HepG2 (cell line): ENCODE measurements around the gene PPFIA3. TPM values are rescaled to one million over a fixed set of nuclear protein-coding genes. Genes with fewer than 3 reads are reported as not detected.

Source experiments
- HNRNPL ChIP-seq: fragments of 200-400 bp; formaldehyde crosslinking; IDR thresholded peaks from 2 replicates; pipeline ENCODE4 v1.6.1; 2017; ENCODE audit warnings: mild to moderate bottlenecking, low read depth, low read length
- IRF1 ChIP-seq: sonication (generic); formaldehyde crosslinking; IDR thresholded peaks from 2 replicates; pipeline ENCODE4 v1.4.0; 2020; ENCODE audit warnings: low read depth, mild to moderate bottlenecking, missing genetic modification reagents
- JUN ChIP-seq: sonication (generic); formaldehyde crosslinking; IDR thresholded peaks from 2 replicates; pipeline ENCODE4 v1.4.0; 2020; ENCODE audit warnings: mild to moderate bottlenecking, missing genetic modification reagents
- MEF2D ChIP-seq: sonication (generic); formaldehyde crosslinking; IDR thresholded peaks from 2 replicates; pipeline ENCODE4 v1.5.1; 2020; ENCODE audit warnings: mild to moderate bottlenecking, missing genetic modification reagents
- ONECUT2 ChIP-seq: sonication (generic); formaldehyde crosslinking; IDR thresholded peaks from 2 replicates; pipeline ENCODE4 v1.4.0; 2020; ENCODE audit warnings: missing genetic modification reagents
- POGK ChIP-seq: sonication (generic); formaldehyde crosslinking; conservative IDR thresholded peaks from 2 replicates; pipeline ENCODE4 v1.8.0; 2022; ENCODE audit warnings: mild to moderate bottlenecking, moderate library complexity, missing genetic modification reagents
- TARDBP ChIP-seq: sonication (generic); formaldehyde crosslinking; IDR thresholded peaks from 2 replicates; pipeline ENCODE4 v1.8.0; 2022; ENCODE audit warnings: mild to moderate bottlenecking, missing genetic modification reagents
- U2AF2 ChIP-seq: fragments of 200-400 bp; formaldehyde crosslinking; IDR thresholded peaks from 2 replicates; pipeline ENCODE4 v1.6.1; 2017; ENCODE audit warnings: low read depth, mild to moderate bottlenecking, low read length
- XBP1 ChIP-seq: sonication (generic); formaldehyde crosslinking; IDR thresholded peaks from 2 replicates; pipeline ENCODE4 v1.5.0; 2020; ENCODE audit warnings: missing genetic modification reagents
- ZBTB7B ChIP-seq: sonication (generic); formaldehyde crosslinking; IDR thresholded peaks from 2 replicates; pipeline ENCODE4 v1.4.0; 2020; ENCODE audit warnings: missing genetic modification reagents
- ZBTB8A ChIP-seq: sonication (generic); formaldehyde crosslinking; IDR thresholded peaks from 2 replicates; pipeline ENCODE4 v1.4.0; 2020; ENCODE audit warnings: mild to moderate bottlenecking, low read depth, missing genetic modification reagents, borderline replicate concordance
- ZNF335 ChIP-seq: sonication (generic); formaldehyde crosslinking; IDR thresholded peaks from 2 replicates; pipeline ENCODE4 v1.4.0; 2020; ENCODE audit warnings: missing genetic modification reagents
- polyA plus RNA-seq, 8 experiments: library from polyadenylated mRNA; depleted of rRNA in 3 of 8; stranded (reverse) in 7 of 8; unstranded in 1 of 8; fragments of >200 nt; fragmentation: Illumina TruSeq in 4 of 8; extraction: Trizol in 4 of 8; gene quantifications; 2 replicates each; pipeline versions ENCODE4 v1.2.1 to v1.2.3, GENCODE V29; 2011 to 2016; ENCODE audit warnings: low read depth in 4 of 8, missing spikeins in 1 of 8, mixed read lengths in 1 of 8; ENCODE audit not compliant: insufficient read depth in 1 of 8
- total RNA-seq, 5 experiments: library from RNA; depleted of rRNA; stranded (reverse); fragments of >200 nt; fragmentation: Illumina TruSeq; extraction: Trizol; gene quantifications; 2 replicates each; pipeline ENCODE4 v1.2.3, GENCODE V29; 2016; ENCODE audit warnings: low read depth in 1 of 5
- TF ChIP-seq, protein P1 (sequence below): sonication (generic); formaldehyde crosslinking; IDR thresholded peaks from 2 replicates; pipeline ENCODE4 v1.5.0; 2020; ENCODE audit warnings: missing genetic modification reagents, mild to moderate bottlenecking, borderline replicate concordance
- TF ChIP-seq, protein P2 (sequence below): sonication (generic); formaldehyde crosslinking; IDR thresholded peaks from 2 replicates; pipeline ENCODE4 v1.4.0; 2020; ENCODE audit warnings: missing genetic modification reagents, borderline replicate concordance
- TF ChIP-seq, protein P3 (sequence below): sonication (generic); formaldehyde crosslinking; IDR thresholded peaks from 2 replicates; pipeline ENCODE4 v1.8.0; 2022; ENCODE audit warnings: mild to moderate bottlenecking, missing genetic modification reagents, moderate library complexity
- TF ChIP-seq, protein P4 (sequence below): IDR thresholded peaks from 2 replicates; pipeline ENCODE4 v1.6.1; 2016; ENCODE audit warnings: low read depth, control low read depth
- TF ChIP-seq, protein P5 (sequence below): sonication (generic); formaldehyde crosslinking; IDR thresholded peaks from 2 replicates; pipeline ENCODE4 v1.4.0; 2020; ENCODE audit warnings: missing genetic modification reagents

PPFIA3 gene
- total and polyA plus RNA-seq, 2 of the 13 experiments (the other 11 are each of a cell fraction or from before 2014, with no cell fraction given), result 6.7 to 8.6 TPM

DNA sequence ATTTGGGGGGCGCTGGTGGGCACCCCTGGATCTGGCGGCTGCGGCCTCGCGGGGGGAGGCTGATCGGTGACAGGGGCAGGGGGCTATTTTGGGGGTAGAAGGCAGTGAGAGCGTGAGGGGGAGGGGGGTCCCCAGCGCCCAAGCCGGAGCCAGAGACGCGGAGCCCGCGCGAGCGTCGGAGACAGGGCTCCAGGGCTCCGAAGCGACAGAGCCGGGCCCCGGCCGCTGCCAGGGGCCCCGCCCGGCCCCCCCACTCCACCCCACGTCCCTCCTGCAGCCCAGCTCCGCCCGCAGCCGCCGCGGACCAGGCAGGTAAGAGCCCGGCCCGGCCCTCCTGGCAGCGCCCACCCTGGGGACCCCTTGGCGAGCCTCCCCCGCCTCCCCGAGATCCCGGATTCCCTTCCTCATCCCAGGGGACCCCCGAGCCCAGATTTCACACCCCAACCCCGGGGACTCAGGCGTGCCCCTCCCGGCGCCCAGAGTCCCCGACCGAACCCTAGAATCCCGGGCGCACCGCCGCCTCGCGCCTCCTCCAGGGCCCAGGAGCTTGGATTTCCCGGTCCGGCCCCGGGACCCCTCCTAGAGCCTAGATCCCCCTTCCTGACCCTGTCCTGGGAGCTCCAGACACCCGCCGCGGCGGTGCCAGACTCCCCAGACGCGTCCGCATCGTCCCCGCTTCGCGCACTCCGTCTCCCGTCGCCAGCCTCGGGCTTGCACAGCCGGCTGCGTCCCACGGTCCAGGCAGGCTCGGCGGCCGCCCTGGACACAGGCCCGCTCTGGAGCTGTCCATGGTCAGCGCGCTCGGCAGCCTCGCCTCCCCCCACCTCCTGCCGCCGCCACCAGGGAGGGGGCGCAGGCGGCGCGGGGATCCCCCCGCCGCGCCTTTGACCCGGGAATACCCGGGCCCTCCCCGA lies at the start of gene PPFIA3 (continued):
- TF ChIP-seq, protein P1, sequence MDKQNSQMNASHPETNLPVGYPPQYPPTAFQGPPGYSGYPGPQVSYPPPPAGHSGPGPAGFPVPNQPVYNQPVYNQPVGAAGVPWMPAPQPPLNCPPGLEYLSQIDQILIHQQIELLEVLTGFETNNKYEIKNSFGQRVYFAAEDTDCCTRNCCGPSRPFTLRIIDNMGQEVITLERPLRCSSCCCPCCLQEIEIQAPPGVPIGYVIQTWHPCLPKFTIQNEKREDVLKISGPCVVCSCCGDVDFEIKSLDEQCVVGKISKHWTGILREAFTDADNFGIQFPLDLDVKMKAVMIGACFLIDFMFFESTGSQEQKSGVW (CRISPR knock-in tag), result no peak
- TF ChIP-seq, protein P2, sequence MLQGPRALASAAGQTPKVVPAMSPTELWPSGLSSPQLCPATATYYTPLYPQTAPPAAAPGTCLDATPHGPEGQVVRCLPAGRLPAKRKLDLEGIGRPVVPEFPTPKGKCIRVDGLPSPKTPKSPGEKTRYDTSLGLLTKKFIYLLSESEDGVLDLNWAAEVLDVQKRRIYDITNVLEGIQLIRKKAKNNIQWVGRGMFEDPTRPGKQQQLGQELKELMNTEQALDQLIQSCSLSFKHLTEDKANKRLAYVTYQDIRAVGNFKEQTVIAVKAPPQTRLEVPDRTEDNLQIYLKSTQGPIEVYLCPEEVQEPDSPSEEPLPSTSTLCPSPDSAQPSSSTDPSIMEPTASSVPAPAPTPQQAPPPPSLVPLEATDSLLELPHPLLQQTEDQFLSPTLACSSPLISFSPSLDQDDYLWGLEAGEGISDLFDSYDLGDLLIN (CRISPR knock-in tag), result peak; percentile 38; the same call in 1 of the 2 replicates
- TF ChIP-seq U2AF2 (no peak), HNRNPL (no peak), MEF2D (peak; percentile 24; the same call in 1 of the 2 replicates), IRF1 (no peak), ZNF335 (CRISPR knock-in tag) (peak; percentile 75; the same call in 1 of the 2 replicates), POGK (CRISPR knock-in tag) (peak; percentile 73; the same call in 1 of the 2 replicates), TARDBP (CRISPR knock-in tag) (peak; percentile 29; the same call in 1 of the 2 replicates), ONECUT2 (CRISPR knock-in tag) (no peak), JUN (CRISPR knock-in tag) (peak; percentile 24; the same call in 1 of the 2 replicates), ZBTB8A (CRISPR knock-in tag) (no peak), ZBTB7B (no peak; the same call in 1 of the 2 replicates), XBP1 (CRISPR knock-in tag) (no peak; the same call in 1 of the 2 replicates)
- TF ChIP-seq, protein P3, sequence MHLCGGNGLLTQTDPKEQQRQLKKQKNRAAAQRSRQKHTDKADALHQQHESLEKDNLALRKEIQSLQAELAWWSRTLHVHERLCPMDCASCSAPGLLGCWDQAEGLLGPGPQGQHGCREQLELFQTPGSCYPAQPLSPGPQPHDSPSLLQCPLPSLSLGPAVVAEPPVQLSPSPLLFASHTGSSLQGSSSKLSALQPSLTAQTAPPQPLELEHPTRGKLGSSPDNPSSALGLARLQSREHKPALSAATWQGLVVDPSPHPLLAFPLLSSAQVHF (CRISPR knock-in tag), result 0 out of 2 replicates have a peak, but pooled peaks have one; percentile 34
- TF ChIP-seq, protein P4, sequence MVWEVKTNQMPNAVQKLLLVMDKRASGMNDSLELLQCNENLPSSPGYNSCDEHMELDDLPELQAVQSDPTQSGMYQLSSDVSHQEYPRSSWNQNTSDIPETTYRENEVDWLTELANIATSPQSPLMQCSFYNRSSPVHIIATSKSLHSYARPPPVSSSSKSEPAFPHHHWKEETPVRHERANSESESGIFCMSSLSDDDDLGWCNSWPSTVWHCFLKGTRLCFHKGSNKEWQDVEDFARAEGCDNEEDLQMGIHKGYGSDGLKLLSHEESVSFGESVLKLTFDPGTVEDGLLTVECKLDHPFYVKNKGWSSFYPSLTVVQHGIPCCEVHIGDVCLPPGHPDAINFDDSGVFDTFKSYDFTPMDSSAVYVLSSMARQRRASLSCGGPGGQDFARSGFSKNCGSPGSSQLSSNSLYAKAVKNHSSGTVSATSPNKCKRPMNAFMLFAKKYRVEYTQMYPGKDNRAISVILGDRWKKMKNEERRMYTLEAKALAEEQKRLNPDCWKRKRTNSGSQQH (CRISPR knock-in tag), result peak; percentile 95
- TF ChIP-seq, protein P5, sequence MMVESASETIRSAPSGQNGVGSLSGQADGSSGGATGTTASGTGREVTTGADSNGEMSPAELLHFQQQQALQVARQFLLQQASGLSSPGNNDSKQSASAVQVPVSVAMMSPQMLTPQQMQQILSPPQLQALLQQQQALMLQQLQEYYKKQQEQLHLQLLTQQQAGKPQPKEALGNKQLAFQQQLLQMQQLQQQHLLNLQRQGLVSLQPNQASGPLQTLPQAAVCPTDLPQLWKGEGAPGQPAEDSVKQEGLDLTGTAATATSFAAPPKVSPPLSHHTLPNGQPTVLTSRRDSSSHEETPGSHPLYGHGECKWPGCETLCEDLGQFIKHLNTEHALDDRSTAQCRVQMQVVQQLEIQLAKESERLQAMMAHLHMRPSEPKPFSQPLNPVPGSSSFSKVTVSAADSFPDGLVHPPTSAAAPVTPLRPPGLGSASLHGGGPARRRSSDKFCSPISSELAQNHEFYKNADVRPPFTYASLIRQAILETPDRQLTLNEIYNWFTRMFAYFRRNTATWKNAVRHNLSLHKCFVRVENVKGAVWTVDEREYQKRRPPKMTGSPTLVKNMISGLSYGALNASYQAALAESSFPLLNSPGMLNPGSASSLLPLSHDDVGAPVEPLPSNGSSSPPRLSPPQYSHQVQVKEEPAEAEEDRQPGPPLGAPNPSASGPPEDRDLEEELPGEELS (CRISPR knock-in tag), result no peak
